Endometrial microvascular endothelial cells (primary cell): Measurements from ENCODE around the gene SIPA1L3. TPM values are rescaled to one million over a fixed set of nuclear protein-coding genes. Genes with fewer than 3 reads are reported as not detected.

Experiments
- in situ Hi-C: cut with HindIII; loops from 2 replicates; pipeline ENCODE4 v1.10.0; 2017; ENCODE audit warnings: low sequenced_read_pairs, low pct_unique_long_range_greater_than_20kb; ENCODE audit errors: inconsistent ontology term
- total RNA-seq: library from RNA; depleted of rRNA; stranded (reverse); fragments of >200 nt; gene quantifications from one replicate; pipeline ENCODE4 v1.2.3, GENCODE V29; 2015; ENCODE audit errors: inconsistent ontology term

SIPA1L3 gene
- total RNA-seq, 1 donor from 2014 or later: 31.5 TPM

DNA sequence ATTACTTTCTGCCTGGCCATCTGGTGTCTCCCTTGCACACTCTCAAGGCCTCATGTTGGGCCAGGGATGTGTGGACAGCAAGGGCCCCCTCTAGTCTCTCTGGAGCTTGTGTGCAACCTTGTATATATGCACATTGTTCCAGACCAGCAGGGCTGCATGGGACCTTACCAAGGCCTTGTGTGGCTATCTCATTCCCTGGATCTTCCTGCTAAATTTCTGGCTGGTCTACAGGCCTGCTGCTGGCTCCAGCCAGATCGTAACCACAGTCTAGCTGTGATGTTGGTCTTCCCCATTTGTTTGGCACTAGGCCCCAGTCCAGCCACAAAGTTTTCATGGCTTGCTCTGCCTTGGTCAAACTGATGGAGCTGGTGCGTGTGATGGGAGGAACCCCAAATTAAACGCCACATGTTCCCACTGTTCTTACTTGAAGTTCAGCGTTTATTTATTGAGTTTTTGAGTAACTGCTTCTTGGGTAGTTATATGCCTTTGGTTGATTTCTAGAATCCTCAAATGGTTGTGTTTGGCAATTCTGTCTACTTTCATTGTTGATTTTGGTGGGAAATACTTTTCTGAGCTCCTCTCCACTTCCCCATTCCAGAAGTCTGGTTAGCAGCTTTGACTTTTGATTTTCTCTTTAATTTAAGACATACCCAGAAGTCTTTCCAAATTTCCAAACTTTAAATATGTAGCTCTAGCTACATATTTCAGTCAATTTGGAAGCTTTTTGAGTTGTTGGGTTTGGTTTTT is 56.4 kb downstream of the SIPA1L3 start:
- in situ Hi-C loops: loop anchor here (25.0 kb wide), 1 partner anchor 174 kb away; no protein-coding TSS in a partner anchor

DNA sequence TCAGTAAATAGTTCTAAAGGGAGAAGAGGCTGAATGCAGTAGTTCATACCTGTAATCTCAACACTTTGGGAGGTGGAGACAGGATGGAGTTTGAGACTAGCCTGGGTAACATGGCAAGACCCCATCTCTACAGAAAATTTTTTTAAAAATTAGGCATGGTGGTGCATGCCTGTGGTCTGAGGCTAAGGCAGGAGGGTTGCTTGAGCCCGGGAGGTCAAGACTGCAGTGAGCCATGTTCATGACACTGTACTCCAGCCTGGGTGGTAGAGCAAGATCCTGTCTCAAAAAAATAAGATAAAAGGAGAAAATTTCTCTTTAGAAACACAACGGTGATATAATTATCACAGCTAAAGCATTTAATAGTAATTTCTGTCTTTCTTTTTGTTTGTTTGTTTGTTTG is 57.1 kb downstream of the SIPA1L3 start:
- in situ Hi-C loops: loop anchor here (25.0 kb wide), 1 partner anchor 173 kb away; no protein-coding TSS in a partner anchor

DNA sequence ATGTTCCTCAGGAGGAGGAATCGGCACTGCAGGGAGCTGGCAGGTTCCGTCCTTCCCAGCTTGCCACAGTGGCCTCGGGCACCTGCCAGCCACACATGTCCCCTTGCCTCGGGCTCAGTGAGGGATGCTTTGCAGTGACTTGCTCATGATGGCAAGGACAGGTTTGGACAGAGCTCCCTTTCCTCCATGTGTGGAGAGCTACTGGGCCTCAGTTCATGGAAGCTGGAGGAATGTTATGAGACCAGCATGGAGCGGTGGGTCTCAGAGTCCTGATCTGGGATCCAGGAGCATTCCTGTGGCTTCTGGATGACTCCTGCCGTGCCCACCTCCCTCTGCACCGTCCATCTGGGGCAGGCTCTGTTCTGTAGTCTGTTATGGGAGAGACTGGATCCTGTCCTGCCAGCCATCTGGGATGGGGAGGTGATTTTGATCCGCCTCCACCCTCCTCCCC is 59.2 kb downstream of the SIPA1L3 start:
- in situ Hi-C loops: loop anchor here (25.0 kb wide), 1 partner anchor 171 kb away; no protein-coding TSS in a partner anchor

DNA sequence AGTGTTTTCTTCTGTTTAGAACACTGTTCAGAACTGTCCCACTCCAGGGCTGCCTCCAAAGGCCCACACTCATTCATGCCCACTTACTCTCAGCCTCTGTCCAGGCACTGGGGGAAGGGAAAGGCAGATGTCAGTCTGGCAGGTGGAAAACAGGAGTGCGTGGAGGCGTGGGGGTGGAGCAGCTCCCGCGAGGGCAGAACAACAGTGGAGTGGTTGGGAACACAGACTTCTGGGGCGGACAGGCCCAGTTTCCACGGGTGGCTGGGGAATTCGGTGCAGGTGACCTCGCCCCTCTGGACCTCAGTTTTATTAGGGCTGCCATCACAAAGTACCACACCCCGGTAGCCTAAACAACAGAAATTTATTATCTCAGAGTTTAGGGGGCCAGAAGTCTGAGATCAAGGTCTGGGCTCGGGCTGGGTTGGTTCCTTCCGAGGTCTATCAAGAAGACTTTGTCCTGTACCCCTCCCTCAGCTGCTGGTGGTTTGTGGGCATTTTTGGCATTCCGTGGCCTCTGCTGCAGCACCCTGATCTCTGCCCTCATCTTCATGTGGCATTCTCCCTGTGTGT is 59.7 kb downstream of the SIPA1L3 start:
- in situ Hi-C loops: loop anchor here (25.0 kb wide), 1 partner anchor 171 kb away; no protein-coding TSS in a partner anchor

DNA sequence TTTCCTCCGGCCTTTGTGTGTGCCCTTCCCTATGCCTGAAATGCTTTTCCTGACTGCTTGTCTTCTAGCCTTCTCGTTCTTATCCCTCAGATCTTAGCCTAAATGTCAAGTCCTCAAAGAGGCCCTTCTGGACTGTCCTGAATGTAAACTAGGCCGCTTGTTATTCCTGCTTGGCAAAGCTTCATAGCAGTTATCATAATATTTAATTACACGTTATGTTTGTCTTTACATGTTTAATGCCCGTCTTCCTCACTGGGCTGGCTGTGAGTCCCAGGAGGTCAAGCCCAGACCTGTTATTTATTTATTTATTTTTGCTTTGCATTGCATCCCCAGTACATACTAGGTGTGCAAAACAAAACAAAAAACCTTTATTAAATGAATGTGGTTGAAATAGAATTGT is 62.7 kb downstream of the SIPA1L3 start:
- in situ Hi-C loops: loop anchor here (25.0 kb wide), 1 partner anchor 168 kb away; no protein-coding TSS in a partner anchor

DNA sequence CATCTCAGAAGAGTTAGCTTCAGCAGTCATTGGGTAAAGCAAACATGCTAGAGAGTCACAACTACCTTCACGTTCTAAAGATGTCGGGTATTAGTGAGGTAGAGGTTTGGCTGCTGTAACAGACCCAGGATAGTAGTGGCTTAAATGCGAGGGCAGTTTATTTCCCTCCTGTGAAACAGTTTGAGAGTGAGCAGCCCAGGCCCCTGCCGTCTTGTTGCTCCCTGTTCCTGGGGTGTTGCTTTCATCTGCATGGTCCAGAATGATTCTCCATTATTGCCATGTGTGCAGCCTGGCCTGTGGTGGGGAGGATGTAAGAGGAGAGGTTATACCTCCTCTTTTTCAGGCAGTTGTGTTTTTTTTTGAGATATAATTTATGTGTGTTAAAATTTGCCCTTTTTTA is 63.7 kb downstream of the SIPA1L3 start:
- in situ Hi-C loops: loop anchor here (25.0 kb wide), 1 partner anchor 167 kb away; no protein-coding TSS in a partner anchor

DNA sequence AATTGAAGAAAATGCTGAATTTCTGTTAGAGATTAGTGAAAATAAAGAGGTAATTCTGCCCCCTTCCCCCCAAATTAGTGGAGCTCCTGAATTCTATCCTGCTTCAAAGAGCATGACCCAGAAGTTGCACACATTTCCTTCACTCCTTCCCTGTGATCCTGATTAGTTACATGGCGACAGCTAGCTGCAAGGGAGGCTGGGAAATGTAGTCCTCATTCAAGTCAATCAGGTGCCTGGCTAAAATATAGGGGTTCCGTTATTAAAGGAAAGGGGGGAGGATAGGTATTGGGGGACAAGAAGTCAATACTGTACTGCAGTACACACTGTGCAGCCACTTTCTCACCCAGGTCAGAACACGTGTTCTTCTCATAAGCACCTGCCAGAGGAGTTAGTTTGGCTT is 65.8 kb downstream of the SIPA1L3 start:
- in situ Hi-C loops: loop anchor here (25.0 kb wide), 1 partner anchor 164 kb away; no protein-coding TSS in a partner anchor

DNA sequence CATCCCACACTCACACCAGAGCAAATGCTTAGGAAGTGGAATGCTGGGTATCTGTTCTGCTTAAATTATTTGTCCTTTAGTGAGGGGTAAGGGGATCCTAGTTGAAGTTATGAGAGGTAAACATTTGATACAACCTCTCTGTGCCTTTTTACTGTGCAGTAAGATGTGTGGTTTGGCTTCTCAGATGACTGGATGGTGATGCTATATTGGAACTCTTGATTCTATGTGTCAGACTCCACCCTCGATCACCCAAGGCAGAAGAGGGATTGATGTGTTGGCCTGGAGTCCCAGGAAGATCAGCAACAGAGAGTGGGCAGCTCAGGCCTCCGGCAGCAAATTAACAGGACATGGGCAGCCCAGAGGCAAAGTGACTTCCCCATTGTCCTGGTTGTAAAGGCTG is 66.7 kb downstream of the SIPA1L3 start:
- in situ Hi-C loops: loop anchor here (25.0 kb wide), 1 partner anchor 164 kb away; no protein-coding TSS in a partner anchor

DNA sequence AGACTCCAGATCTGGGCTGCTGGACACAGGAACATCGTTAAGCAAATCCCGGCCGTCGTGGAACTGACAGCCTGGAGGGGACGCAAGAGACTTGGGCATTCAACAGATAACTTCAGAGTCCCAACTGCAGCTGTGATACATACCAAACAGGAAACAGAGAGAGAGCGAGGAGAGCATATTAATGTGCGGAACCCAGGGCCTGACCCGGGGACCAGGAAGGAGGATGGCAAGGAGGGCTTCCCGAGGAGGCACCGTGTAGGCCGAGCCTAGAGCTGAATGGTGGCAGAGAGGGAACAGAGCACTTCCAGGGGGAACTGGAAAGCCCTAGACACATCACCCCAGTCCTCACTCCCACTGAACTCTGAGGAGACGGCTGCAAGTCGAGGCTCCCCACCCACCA is 68.1 kb downstream of the SIPA1L3 start:
- in situ Hi-C loops: no loop called here

DNA sequence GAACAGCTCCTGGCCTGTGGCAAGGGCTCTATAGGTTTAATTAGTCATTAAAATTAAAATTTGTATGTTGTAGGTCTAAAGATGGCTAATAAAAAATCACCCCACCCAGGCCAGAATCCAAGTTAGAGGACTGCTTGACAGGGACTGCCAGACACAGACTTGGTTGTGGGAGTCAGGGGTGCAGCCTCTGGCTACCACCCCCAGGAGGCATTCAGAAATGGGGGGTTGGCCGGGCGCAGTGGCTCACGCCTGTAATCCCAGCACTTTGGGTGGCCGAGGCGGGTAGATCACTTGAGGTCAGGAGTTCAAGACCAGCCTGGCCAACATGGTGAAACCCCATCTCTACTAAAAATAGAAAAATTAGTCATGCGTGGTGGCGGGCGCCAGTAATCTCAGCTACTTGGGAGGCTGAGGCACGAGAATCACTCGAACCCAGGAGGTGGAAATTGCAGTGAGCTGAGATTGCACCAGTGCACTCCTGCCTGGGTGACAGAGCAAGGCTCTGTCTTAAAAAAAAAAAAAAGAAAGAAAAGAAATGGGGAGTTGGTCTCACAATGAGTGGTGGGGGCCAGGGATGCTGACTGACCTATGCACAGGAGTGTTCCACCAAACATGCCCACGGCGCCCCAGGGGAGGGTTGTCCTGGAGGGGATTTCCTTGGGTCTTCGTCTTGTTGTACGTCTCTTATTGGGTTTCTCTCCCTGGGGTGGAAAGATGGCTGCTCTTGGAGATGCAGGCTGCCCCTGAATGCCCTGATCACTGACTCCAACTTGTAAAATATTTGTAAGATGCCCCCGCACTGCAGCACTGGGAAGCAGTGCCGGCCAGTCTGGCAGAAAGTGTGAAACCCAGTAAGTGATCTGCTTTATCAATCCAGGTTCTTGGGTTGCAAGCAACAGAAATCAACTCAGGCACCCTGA is 68.8 kb downstream of the SIPA1L3 start:
- in situ Hi-C loops: no loop called here

DNA sequence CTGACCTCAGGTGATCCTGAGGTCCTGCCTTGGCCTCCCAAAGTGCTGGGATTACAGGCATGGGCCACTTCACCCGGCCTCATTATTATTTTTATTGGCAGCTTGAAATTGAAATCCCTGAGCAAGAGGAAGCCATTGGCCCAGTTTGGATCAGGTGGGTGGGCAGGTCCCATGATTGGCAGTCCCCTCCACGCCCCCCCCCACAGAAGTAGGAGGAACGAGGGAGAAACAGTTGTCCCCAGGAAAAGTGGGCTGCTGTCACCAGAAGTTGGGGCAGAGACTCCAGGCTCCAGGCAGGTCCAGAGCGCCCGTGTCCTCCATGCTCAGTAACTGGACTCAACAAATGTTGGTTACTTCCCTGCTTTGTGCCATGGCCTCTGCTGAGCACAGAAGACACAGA is 70.4 kb downstream of the SIPA1L3 start:
- in situ Hi-C loops: no loop called here

DNA sequence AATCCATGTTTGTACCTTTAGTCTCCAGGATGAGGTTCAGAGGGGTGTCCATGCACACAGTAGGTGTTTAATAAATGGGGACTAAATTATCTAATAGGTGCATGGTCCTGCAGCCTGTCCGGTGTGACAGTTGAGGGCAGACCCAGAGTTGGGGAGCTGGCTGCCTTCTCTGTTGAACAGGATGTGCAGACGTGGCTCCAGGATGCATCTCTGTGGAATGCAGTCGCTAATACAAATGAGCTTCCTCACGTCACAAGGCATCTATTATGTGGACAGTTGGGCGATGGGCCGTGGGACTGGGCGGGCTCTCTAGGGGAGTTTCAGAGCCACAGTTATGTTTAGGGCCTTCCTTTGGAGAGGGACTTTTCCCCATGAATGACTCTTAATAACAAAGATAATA is 71.0 kb downstream of the SIPA1L3 start:
- in situ Hi-C loops: no loop called here

DNA sequence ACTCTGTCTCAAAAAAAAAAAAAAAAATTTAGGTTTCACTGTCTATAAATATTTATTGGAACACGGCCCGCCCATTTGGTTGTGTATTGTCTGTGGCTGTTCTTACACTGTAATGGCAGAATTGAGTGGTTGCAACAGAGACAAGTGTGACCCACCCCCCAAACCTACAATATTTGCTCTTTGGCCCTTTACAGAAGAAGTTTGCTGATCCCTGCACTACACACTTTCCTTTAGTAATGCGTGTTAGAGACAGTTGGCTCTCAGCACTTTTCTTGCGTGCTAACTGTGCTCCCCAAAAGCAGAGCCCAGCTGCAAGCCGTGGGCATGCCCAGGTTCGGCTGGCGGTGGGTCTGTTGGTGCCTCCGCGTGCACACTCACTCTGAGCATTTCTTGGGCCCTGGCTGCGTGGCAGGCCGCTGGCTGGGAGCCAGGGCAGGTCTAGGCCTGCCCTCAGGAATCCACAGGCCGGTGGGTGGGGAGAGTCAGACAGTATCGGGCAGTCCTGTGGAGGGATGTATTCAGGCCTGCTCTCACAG is 72.6 kb downstream of the SIPA1L3 start:
- in situ Hi-C loops: no loop called here

DNA sequence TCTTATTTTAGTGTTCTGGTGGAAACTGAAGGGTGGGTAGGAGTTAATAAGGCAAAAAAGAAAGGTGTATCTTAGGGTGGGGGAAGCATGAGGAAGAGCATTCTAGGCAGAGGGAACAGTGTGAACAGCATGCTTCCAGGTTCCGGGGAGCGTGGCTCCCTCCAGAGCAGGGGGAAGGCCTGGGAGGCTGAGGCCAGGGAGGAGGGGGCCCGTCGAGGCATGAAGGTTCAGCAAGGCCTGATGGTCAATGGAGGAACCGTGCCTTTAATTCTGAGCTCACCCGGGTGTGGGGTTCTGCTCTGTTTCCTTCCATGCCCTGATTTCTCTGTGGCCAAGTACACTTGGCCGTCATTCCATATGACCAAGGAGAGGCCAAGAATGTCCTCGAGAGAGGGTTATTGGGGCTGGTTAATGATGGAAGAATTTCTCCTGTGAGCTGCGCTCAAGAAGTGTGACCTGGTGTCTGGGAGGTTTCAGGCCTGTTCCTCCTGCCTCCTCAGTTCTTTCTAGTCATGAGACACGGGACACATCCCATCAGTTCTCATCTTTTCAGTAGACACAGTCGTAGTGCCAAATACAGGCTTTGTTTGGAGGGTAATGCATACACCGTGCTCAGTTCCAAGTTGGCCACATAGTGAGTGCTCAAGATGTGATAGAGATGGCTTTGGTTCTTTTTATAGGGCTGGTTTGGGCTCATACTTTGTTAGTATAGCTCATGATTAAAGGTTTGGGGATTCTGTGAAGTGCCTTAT is 73.6 kb downstream of the SIPA1L3 start:
- in situ Hi-C loops: no loop called here

DNA sequence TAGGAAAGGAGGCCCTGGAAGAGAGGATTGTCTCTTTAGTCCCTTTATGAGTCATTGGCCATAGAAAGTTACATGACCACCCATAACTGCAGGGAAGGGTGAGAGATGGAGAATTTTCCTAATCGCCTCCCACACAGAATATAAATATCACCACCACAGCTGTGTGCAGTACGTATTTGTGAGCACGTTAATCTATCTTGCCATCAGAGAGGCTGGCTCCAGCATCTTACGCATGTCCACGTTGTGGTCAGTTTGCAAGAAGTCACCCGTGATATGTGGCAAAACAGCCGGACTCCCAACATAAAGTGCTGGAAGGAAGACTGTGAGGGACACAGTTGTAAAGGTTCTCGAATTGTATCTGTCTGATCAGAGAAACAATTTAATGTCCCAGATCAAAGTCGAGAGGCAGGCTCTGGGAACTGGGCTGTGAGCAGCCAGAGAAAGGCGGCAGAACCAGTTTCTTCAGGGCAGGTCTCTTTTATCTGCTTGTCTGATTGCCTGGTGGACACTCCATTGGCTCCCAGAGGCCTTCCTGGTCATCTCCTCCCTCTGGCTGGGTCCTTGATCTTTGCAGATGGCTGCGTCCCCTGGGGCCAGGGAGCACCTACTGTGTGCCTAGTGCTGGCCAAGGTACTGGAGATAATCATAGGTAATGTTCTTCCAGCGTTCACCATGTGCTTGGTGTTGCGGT is 74.9 kb downstream of the SIPA1L3 start:
- in situ Hi-C loops: no loop called here

DNA sequence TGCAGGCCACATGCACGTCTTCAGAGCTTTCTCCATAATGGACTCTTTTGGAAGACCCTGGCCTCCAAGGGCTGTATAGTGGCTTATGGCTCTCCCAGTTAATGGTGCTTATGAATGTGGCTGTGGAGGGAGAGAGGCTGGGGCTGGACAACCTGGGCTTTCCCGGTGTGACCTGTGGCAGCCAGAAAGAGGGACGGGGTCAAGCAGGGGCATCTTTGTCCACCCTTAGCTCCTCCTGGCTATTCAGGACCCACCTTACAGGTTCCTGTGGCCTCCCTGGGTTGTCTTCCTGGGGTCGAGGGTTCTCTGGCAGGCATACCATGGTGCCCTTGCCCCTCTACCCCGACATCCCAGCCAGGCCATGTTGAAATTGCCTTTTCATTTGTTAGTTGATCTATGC is 75.6 kb downstream of the SIPA1L3 start:
- in situ Hi-C loops: no loop called here

DNA sequence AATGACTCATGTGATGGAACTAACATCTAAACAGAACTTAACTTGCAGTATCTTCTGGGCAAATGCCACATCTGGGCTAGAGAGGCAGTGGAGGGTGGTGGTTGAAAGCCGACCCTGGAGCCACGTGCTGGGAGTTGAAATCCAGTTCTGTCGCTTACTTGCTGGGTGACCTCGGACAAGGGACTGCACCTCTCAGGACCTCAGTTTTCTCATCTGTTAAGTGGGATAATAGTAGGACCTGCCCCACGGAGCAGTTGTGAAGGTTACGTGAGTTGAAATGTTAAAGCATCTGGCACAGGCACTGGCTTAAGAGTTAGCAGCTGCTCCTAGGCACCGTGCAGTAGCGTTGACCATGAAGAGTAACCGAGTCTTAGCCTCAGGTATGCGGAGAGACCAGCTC is 76.1 kb downstream of the SIPA1L3 start:
- in situ Hi-C loops: no loop called here

DNA sequence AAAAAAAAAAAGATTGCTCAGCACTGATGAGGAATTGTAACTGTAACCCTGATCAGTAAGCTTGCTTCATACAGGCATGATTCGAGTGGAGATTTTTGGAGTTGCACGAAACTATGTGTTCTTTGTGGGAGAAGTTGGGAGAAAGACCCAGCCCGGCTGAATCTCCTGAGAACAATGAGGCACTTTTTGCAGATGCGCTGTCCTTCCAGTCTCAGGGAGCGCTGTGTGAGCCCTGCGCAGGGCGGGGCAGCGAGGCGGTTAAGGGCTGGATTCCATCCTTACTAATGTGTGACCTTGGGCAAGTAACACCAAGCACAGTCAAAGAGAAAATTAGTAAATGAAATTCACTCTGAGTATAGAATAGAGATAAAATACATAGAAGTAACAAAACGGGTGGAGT is 76.9 kb downstream of the SIPA1L3 start:
- in situ Hi-C loops: no loop called here
